C4-2B (cell line): Measurements from ENCODE around the gene COA8.

Source experiments
- CTCF ChIP-seq: fragments of 450-650 bp; conservative IDR thresholded peaks from 2 replicates; pipeline ENCODE4 v1.5.1; 2017; ENCODE audit warnings: mild to moderate bottlenecking
- ZFX ChIP-seq: fragments of 450-650 bp; IDR thresholded peaks from 2 replicates; pipeline ENCODE4 v1.6.1; 2017

DNA sequence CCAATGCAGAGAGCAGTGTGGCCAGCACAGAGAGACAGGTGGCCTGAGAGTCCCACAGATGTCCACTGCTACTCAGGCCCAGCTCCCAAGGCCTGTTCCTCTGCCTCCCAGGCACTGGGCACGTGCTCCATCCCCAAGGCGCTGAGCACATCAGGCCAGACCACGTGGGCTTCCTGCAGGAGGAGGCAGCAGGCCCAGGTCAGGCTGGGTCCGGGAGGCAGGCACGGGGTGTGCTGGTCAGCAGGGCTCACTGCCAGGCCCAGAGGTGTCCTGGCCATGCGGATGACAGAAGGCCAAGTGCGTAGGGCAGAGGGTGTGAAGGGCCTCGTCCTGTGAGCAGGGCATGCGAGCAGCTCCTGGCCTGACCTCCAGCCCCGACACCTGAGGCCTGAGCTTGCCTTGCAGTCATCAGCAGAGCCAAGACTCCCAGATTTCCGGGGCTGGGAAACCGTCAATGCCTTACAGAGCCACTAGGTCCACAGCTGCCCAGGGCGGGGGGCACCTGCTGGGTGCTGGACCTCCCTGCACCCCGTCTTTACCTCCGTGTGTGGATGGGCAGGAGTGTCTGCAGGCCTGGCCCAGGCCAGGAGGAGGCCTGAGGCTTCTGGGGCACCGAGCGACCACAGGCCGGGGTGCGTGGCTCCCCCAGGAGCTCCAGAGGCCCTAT is 18.9 kb upstream of the COA8 start:
- TF ChIP-seq CTCF = no peak
- TF ChIP-seq ZFX = peak; percentile 84; the same call in 1 of the 2 replicates
